ENCODE data around the gene DUOX1.

DNA sequence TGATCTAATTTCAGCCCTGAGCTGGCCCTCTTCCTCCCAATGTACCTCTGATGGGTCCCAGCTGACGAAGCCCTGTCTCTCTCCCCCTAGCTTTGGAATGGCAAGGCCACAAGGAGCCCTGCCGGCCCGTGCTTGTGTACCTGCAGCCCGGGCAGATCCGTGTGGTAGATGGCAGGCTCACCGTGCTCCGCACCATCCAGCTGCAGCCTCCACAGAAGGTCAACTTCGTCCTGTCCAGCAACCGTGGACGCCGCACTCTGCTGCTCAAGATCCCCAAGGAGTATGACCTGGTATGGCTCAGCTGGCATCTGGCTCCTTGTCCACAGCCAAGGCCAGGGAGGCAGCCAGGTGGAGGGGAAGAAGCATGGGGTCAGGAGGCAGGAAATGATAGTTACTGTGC, 14.2 kb downstream of the DUOX1 start:
- TF ChIP-seq, protein P1, sequence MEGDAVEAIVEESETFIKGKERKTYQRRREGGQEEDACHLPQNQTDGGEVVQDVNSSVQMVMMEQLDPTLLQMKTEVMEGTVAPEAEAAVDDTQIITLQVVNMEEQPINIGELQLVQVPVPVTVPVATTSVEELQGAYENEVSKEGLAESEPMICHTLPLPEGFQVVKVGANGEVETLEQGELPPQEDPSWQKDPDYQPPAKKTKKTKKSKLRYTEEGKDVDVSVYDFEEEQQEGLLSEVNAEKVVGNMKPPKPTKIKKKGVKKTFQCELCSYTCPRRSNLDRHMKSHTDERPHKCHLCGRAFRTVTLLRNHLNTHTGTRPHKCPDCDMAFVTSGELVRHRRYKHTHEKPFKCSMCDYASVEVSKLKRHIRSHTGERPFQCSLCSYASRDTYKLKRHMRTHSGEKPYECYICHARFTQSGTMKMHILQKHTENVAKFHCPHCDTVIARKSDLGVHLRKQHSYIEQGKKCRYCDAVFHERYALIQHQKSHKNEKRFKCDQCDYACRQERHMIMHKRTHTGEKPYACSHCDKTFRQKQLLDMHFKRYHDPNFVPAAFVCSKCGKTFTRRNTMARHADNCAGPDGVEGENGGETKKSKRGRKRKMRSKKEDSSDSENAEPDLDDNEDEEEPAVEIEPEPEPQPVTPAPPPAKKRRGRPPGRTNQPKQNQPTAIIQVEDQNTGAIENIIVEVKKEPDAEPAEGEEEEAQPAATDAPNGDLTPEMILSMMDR (IDR thresholded peaks at IDR 0.05) = no peak
- no peak for TF ChIP-seq EZH2 (IDR thresholded peaks at IDR 0.05; ENCODE audit: borderline replicate concordance, insufficient read depth, low read depth, low read length, poor library complexity, severe bottlenecking)
